ENCODE data around the gene PRELID1. TPM values are rescaled to one million over a fixed set of nuclear protein-coding genes. Genes with fewer than 3 reads are reported as not detected.

PRELID1 gene
- total and polyA plus RNA-seq, 4 donors, result 57.2 to 104 (median 81.8) TPM

DNA sequence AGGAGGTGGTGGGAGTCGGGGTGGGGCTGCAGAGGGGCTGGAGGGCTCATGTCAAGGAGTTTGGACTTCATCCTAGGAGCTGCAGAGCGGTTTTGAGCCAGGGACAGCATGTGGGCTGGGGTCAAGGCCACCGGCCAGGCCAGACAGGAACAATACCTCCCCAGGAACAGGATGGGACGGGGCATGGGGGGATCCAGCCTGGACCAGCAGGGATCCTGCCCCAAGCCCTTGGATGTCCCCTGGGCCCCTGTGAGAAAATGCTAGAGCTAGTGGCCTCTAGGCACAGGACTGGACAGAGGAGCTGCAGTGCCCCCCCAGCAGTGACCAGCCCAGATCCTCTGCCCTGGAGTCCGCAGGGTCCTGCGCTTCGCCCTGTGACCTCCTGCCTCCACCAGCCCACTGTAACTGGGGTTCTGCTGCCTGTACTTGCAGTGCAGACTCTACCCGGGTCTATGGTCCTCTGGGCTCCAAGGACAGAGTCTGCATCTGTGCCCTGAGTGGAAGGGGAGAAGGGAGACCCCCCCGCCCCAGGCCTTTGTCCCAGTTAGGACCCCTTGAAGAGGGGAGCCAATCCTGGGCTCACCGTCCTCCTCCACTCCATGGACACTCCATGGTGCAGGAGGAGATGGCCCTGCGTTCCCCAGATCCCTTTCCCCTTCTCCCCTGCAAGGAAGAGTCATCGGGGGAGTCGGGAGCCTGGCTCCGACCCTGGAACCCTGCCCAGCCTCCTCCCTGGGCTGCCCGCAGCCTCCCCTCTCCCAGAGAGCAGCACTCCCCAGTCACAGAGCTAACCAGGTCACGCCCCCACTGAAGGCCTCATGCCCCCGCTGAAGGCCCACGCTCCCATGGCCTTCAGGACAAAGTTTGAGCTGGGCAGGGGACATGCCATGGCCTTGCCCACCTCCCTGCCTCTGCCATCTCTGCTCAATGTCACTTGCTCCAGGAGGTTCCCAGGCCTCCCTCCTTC lies 11.1 kb downstream of the PRELID1 start:
- DNase-seq, result peak; percentile 47 to 69
- ATAC-seq (ENCODE audit: low FRiP score), result no peak
- Histone ChIP-seq H3K4me1 (ENCODE audit: control insufficient read depth in 1 of 2, insufficient read depth in 2 of 2, low read length in 2 of 2) (no peaks in the 10 kb centered on the region), H3K27ac (ENCODE audit: low read depth in 1 of 2, low read length in 2 of 2) (no peak overlapping the region), H3K36me3 (ENCODE audit: control insufficient read depth in 1 of 2, insufficient read depth in 2 of 2, low read length in 1 of 2) (no peaks in the 10 kb centered on the region), H3K4me3 (ENCODE audit: low read length in 2 of 2) (no peak overlapping the region), H3K9me3 (ENCODE audit: control insufficient read depth, low read length) (no peaks in the 10 kb centered on the region), H3K27me3 (ENCODE audit: control insufficient read depth in 1 of 2, insufficient read depth in 2 of 2, low read length in 1 of 2) (no peaks in the 10 kb centered on the region)
- intact Hi-C loops (cut with DNase I), result loop anchor here in 1 of 2 donors (5.0 kb wide), 3 partner anchors 53 to 202 kb away; no protein-coding TSS in a partner anchor
- WGBS, 2 donors, result 87 to 93% methylated on average over 14 to 18 of the region's 18 CpGs

DNA sequence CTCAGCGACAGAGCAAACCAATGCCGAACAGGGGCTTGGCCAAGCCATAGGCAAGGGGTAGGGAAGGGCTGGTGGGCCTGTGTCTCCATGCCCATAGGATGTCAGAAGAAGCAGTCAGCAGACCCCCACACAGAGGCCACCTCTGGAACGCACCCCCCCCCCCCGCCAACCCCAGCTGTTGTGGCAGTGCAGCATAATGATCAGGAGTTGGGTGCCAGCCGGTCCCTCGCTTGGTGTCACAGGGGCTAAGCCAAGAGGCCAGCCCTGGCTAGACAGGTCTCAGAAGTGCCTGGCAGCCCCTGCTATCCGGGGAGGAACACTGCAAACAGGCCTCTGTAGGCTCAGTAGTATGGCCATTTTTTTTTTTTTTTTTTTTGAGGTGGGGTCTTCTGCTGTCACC lies 11.8 kb downstream of the PRELID1 start:
- no peak for ATAC-seq (ENCODE audit: low FRiP score)
- H3K4me3 ChIP-seq (ENCODE audit: low read length in 2 of 2), result no peak overlapping the region
- no peaks in the 10 kb centered on the region for H3K9me3 ChIP-seq (ENCODE audit: control insufficient read depth, low read length)
- intact Hi-C loops (cut with DNase I), result no loop called here
- DNase-seq, result peak in 1 of 2 donors; percentile 41
- H3K4me1 ChIP-seq (ENCODE audit: control insufficient read depth in 1 of 2, insufficient read depth in 2 of 2, low read length in 2 of 2), result no peaks in the 10 kb centered on the region
- 90 to 93% methylated on average over 7 of the region's 7 CpGs for WGBS, 2 donors
- H3K27ac ChIP-seq (ENCODE audit: low read depth in 1 of 2, low read length in 2 of 2), result no peak overlapping the region
- H3K27me3 ChIP-seq (ENCODE audit: control insufficient read depth in 1 of 2, insufficient read depth in 2 of 2, low read length in 1 of 2), result no peaks in the 10 kb centered on the region
- no peaks in the 10 kb centered on the region for H3K36me3 ChIP-seq (ENCODE audit: control insufficient read depth in 1 of 2, insufficient read depth in 2 of 2, low read length in 1 of 2)

DNA sequence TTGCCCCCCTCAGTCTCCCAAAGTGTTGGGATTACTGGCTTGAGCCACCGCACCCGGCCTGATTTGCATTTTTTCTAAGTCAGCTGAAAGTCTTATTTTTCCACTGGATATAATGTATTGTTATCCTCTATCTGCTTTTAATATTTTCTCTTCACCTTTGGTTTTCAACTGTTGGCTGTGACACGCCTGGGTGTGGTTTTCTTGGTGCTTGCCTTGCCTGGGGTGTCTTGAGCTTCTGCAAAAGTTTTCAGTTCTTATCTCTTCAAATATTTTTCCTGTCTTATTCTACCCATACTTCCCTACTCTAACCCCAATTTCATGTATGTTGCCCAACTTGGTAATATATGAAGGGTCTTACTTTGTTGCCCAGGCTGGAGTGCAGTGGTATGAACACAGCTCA lies 12.4 kb downstream of the PRELID1 start:
- no peak overlapping the region for H3K4me3 ChIP-seq (ENCODE audit: low read length in 2 of 2)
- intact Hi-C loops (cut with DNase I), result no loop called here
- WGBS, 2 donors, result 93 to 95% methylated on average over 3 of the region's 3 CpGs
- no peaks in the 10 kb centered on the region for H3K4me1 ChIP-seq (ENCODE audit: control insufficient read depth in 1 of 2, insufficient read depth in 2 of 2, low read length in 2 of 2)
- no peaks in the 10 kb centered on the region for H3K27me3 ChIP-seq (ENCODE audit: control insufficient read depth in 1 of 2, insufficient read depth in 2 of 2, low read length in 1 of 2)
- no peaks in the 10 kb centered on the region for H3K9me3 ChIP-seq (ENCODE audit: control insufficient read depth, low read length)
- H3K36me3 ChIP-seq (ENCODE audit: control insufficient read depth in 1 of 2, insufficient read depth in 2 of 2, low read length in 1 of 2), result no peaks in the 10 kb centered on the region
- ATAC-seq (ENCODE audit: low FRiP score), result no peak
- DNase-seq, result peak in 1 of 2 donors; percentile 18
- H3K27ac ChIP-seq (ENCODE audit: low read depth in 1 of 2, low read length in 2 of 2), result no peak overlapping the region

DNA sequence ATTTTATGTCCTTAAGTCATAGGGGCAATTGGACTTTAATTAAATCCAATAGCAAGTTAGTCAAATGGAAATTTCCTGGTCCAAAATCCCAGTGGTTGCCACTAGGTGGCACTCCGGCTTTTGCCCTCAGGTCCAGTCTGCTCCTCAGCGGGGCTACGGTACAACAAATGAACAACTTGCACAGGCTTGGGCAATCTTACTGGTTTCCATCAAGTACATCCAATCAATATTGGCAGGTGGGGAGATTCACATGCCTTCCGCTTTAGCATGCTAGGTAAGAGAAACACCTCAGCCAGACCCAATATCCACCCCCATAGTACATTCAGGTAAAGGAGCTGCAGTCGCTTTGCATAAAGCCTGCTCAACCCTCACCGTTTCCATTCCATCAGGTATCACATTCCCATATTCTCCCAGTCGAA lies 14.4 kb downstream of the PRELID1 start:
- Histone ChIP-seq H3K4me3 (ENCODE audit: low read length in 2 of 2) (no peak overlapping the region), H3K4me1 (ENCODE audit: control insufficient read depth in 1 of 2, insufficient read depth in 2 of 2, low read length in 2 of 2) (no peaks in the 10 kb centered on the region), H3K9me3 (ENCODE audit: control insufficient read depth, low read length) (no peaks in the 10 kb centered on the region), H3K27me3 (ENCODE audit: control insufficient read depth in 1 of 2, insufficient read depth in 2 of 2, low read length in 1 of 2) (no peaks in the 10 kb centered on the region), H3K27ac (ENCODE audit: low read depth in 1 of 2, low read length in 2 of 2) (no peak overlapping the region), H3K36me3 (ENCODE audit: control insufficient read depth in 1 of 2, insufficient read depth in 2 of 2, low read length in 1 of 2) (no peaks in the 10 kb centered on the region)
- ATAC-seq (ENCODE audit: low FRiP score) (no peak), DNase-seq (peak in 1 of 2 donors; percentile 82)
- 39 to 41% methylated on average over 7 of the region's 7 CpGs for WGBS, 2 donors
- intact Hi-C loops (cut with DNase I), result no loop called here

DNA sequence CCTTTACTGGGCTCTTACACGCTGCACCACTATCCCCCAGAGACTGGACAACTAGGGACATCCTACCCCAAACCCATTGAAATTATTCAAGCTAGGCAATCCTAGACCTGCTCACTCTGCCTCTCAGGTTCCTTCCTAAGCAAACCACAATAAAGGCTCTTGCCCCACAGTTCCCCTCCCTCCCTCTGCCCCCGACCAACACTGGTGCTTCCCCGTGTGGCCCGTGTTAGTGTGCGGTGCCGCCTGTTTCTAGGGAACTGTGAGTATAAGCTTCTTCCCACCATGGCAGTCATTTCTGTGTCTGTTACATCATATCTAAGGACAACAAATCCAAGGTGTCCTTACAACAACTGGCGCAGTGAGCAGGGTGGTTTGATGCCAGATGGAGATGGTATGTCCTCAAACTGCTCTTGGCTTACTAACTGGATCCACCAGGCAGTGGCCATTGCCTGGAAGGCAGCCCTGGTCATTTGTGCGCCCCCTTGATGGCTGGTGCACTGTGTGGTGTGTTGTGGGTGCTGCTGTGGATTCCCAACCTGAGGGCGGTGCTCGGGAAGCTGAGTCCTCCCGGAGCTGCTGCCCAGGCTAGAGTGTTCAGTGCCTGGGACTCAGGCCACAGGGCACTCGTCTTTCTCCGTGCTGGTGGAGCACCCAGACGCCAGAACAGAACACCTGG lies 16.5 kb downstream of the PRELID1 start:
- Histone ChIP-seq H3K27ac (ENCODE audit: low read depth in 1 of 2, low read length in 2 of 2) (no peak overlapping the region), H3K36me3 (ENCODE audit: control insufficient read depth in 1 of 2, insufficient read depth in 2 of 2, low read length in 1 of 2) (peaks cover 0 to 1% of the 10 kb centered on the region in 2 donors), H3K4me3 (ENCODE audit: low read length in 2 of 2) (no peak overlapping the region), H3K4me1 (ENCODE audit: control insufficient read depth in 1 of 2, insufficient read depth in 2 of 2, low read length in 2 of 2) (no peaks in the 10 kb centered on the region), H3K9me3 (ENCODE audit: control insufficient read depth, low read length) (no peaks in the 10 kb centered on the region), H3K27me3 (ENCODE audit: control insufficient read depth in 1 of 2, insufficient read depth in 2 of 2, low read length in 1 of 2) (no peaks in the 10 kb centered on the region)
- DNase-seq (peak in 1 of 2 donors; percentile 55), ATAC-seq (ENCODE audit: low FRiP score) (no peak)
- intact Hi-C loops (cut with DNase I), result no loop called here
- 94 to 95% methylated on average over 14 of the region's 14 CpGs for WGBS, 2 donors

DNA sequence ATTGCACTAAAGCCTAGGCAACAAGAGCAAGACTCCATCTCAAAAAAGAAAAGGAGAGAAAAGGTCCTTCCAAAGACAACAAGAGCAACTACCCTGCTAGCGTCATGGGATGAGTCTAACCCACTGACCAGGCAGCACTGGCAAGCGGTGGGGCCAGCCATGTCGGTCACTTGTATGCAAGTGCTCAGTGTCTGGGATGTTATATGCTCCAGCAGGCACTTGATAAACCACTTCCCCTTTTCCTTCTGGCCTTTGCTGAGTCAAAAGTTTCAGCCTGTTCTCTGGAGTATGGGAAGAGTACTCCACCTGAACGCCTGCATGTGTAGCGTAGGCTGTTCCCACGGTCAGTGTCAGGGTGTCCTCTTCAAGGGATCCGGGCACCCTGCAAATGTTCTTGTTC lies 17.3 kb downstream of the PRELID1 start:
- DNase-seq (peak; percentile 67 to 76), ATAC-seq (ENCODE audit: low FRiP score) (no peak)
- WGBS, 2 donors, result 94 to 95% methylated on average over 7 of the region's 7 CpGs
- H3K27me3 ChIP-seq (ENCODE audit: control insufficient read depth in 1 of 2, insufficient read depth in 2 of 2, low read length in 1 of 2), result no peaks in the 10 kb centered on the region
- intact Hi-C loops (cut with DNase I), result no loop called here
- peaks cover 0 to 2% of the 10 kb centered on the region in 2 donors for H3K36me3 ChIP-seq (ENCODE audit: control insufficient read depth in 1 of 2, insufficient read depth in 2 of 2, low read length in 1 of 2)
- H3K27ac ChIP-seq (ENCODE audit: low read depth in 1 of 2, low read length in 2 of 2), result no peak overlapping the region
- H3K9me3 ChIP-seq (ENCODE audit: control insufficient read depth, low read length), result no peaks in the 10 kb centered on the region
- H3K4me3 ChIP-seq (ENCODE audit: low read length in 2 of 2), result no peak overlapping the region
- H3K4me1 ChIP-seq (ENCODE audit: control insufficient read depth in 1 of 2, insufficient read depth in 2 of 2, low read length in 2 of 2), result no peaks in the 10 kb centered on the region

DNA sequence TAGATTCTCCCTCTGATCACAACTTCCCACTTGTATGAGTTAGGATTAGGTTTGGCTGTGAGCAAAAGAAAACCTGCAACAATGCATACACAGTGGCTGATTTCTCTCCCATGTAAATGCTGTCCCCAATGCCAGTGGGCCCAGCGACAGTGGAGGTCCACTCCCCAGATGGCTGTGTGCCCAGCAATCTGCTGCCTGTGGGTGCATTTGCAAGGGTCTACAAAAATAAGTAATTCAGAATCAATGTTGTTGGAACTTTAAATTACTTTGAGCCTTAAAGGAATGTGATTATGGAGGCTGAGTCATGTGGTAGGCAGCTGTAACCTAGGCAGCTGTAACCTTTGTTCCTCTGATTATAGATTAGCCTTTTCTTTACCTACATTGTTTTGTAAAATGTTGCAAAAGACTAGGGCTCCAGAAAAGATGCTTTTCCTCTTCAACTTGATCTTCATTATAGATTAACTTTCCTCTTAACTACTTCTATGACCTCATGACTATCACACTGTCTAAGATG lies 22.3 kb downstream of the PRELID1 start:
- WGBS, 2 donors, result 76 to 88% methylated on average over 1 of the region's 1 CpG
- intact Hi-C loops (cut with DNase I), result no loop called here
- H3K27me3 ChIP-seq (ENCODE audit: control insufficient read depth in 1 of 2, insufficient read depth in 2 of 2, low read length in 1 of 2), result no peaks in the 10 kb centered on the region
- H3K9me3 ChIP-seq (ENCODE audit: control insufficient read depth, low read length), result no peaks in the 10 kb centered on the region
- H3K27ac ChIP-seq (ENCODE audit: low read depth in 1 of 2, low read length in 2 of 2), result no peak overlapping the region
- no peak overlapping the region for H3K4me3 ChIP-seq (ENCODE audit: low read length in 2 of 2)
- DNase-seq, result peak in 1 of 2 donors; percentile 46
- peaks cover 0 to 4% of the 10 kb centered on the region in 2 donors for H3K36me3 ChIP-seq (ENCODE audit: control insufficient read depth in 1 of 2, insufficient read depth in 2 of 2, low read length in 1 of 2)
- no peaks in the 10 kb centered on the region for H3K4me1 ChIP-seq (ENCODE audit: control insufficient read depth in 1 of 2, insufficient read depth in 2 of 2, low read length in 2 of 2)
- ATAC-seq (ENCODE audit: low FRiP score), result no peak

DNA sequence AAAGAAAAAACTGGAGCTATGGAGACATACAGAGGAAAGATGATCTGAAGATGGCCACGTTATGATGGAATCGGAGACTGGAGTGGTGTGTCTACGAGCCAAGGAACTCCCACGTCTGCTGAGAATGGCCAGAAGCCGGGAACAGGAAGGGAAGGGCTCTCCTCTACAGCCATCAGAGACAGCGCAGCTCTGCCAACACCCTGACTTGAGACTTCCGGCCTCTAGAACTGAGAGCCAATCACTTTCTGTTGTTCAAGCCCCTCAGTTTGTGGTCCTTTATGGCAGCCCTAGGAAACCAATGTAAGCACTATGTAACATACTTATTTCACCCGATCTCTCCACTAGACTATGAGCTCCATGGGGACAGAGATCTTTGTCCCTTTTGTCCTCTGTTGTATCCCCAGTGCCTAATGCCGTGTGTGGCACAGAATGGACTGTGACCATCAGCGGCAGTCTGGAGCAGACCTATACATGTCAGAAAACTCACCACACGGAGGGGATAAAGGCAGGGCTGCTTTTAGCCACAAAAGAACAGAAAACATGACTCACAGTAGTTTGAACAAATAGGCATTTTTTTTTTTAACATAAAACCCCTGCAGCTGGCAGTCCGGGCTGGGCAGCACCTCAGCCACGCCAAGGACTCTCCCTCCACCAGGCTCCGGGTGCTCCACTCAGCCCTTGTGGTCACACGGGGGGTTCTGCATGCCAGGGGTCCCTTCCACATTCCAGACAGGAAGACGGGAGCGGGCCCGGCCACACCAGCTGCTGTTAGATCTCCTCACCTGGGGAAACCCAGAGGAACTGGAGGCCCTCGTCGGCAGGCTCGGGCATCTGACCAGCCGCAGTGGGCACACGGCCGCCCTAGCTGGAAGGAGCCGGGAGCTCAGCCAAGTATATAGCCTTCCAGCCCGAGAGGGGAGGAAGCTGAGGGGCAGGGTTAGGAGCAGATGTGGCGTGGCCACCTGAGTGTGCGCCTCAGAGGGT lies 24.2 kb downstream of the PRELID1 start:
- Histone ChIP-seq H3K36me3 (ENCODE audit: control insufficient read depth in 1 of 2, insufficient read depth in 2 of 2, low read length in 1 of 2) (peaks cover 0 to 4% of the 10 kb centered on the region in 2 donors), H3K27me3 (ENCODE audit: control insufficient read depth in 1 of 2, insufficient read depth in 2 of 2, low read length in 1 of 2) (no peaks in the 10 kb centered on the region), H3K27ac (ENCODE audit: low read depth in 1 of 2, low read length in 2 of 2) (no peak overlapping the region), H3K4me1 (ENCODE audit: control insufficient read depth in 1 of 2, insufficient read depth in 2 of 2, low read length in 2 of 2) (no peaks in the 10 kb centered on the region), H3K4me3 (ENCODE audit: low read length in 2 of 2) (no peak overlapping the region), H3K9me3 (ENCODE audit: control insufficient read depth, low read length) (no peaks in the 10 kb centered on the region)
- peak; percentile 76 for ATAC-seq (ENCODE audit: low FRiP score)
- DNase-seq, result peak; percentile 70 to 79
- WGBS, 2 donors, result 80 to 83% methylated on average over 28 of the region's 28 CpGs
- intact Hi-C loops (cut with DNase I), result no loop called here
